GM18505 (cell line): Measurements from ENCODE around the gene E2F3.

Source experiments
- ATAC-seq: cut with Tn5 transposase; IDR thresholded peaks from one replicate; pipeline ENCODE4 v1.9.1; 2021; ENCODE audit not compliant: unreplicated experiment
- POLR2A ChIP-seq: IDR thresholded peaks from 4 replicates; pipeline ENCODE4 v1.6.1; 2011; ENCODE audit warnings: borderline replicate concordance; ENCODE audit not compliant: insufficient read depth, insufficient read length; ENCODE audit errors: extremely low read depth

Gene E2F3

GRCh38 chr6:20377623-20378265 is 23.9 kb upstream of the E2F3 start:
- ATAC-seq, result no peak
- TF ChIP-seq POLR2A, result no peak

GRCh38 chr6:20379231-20379630 is 22.4 kb upstream of the E2F3 start:
- TF ChIP-seq POLR2A, result no peak
- ATAC-seq, result no peak

DNA sequence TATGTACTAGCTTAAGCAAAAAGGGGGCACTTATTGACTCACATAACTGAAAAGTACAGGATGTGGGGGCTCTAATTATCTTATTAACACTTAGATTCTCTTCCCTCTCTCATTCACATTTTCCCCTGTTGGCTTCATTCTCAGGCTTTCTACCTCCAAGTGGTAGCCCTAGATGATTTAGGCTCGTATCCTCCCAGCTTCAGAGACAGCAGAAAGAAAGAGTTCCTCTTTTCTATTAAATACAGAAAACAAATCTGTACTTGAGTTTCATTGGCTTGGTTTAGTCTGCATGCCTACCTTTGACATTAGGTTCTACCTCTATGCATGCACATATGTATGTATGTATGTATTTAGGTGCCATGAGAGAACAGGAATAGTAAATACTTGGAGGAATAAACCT is 15.5 kb upstream of the E2F3 start:
- ATAC-seq, result no peak
- TF ChIP-seq POLR2A, result no peak

GRCh38 chr6:20389066-20389465 is 12.6 kb upstream of the E2F3 start:
- TF ChIP-seq POLR2A, result no peak
- ATAC-seq, result no peak

DNA sequence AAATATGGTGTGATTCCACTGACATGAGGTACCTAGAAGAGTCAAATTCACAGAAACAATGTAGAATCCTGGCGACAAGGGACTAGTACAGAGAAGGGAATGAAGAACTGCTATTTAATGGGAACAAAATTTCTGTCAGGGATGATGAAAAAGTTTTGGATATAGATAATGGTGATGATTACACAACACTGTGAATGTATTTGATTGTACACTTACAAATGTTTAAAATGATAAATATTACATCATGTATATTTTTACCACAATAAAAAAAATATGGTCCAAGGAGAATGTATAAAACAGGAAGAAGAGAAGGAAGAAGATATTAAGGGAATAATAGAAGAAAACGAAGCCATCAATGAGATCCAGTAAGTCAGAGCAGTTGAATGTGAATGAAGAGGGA is 8.4 kb upstream of the E2F3 start:
- no peak for TF ChIP-seq POLR2A
- ATAC-seq, result no peak

DNA sequence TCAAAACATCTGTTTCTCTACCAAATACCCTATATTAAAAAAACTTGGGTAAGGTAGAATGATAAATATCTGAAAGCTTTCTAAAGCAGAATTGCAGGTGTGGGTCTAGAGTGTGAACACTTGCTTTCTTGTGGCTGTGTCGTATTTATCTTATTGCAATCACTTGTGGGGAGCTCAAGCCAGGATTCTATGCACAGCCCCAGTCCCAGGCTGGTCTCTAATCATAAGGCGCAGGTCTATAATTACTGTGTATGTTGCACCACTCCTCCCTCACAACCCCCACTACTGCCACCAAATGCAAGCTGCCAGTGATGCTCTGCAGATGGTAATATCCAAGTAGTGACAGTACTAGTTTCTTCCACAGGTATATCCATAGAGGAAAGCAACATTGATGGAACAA is 2.2 kb upstream of the E2F3 start:
- ATAC-seq, result no peak
- no peak for TF ChIP-seq POLR2A

GRCh38 chr6:20400456-20401204 is 1.0 kb upstream of the E2F3 start:
- no peak for TF ChIP-seq POLR2A
- ATAC-seq, result no peak

DNA sequence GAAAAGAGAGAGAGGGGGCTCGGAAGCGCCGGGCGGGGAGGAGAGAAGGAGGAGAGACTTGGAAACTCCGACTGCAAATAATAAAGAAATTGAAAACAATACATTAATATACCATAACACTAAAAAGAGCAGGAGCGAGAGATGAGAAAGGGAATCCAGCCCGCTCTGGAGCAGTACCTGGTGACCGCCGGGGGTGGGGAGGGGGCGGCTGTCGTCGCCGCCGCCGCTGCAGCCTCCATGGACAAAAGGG is 338 bp downstream of the E2F3 start:
- ATAC-seq, result no peak
- no peak for TF ChIP-seq POLR2A

GRCh38 chr6:20402342-20403069 is 827 bp downstream of the E2F3 start:
- no peak for ATAC-seq
- TF ChIP-seq POLR2A, result peak; percentile 35

GRCh38 chr6:20403070-20403765 is 1.5 kb downstream of the E2F3 start:
- peak; percentile 48 for ATAC-seq

GRCh38 chr6:20403766-20404640 is 2.3 kb downstream of the E2F3 start:
- peak; percentile 4 for ATAC-seq

More at GRCh38 chr6:20403070-20403765, 1.5 kb downstream of the E2F3 start:
- TF ChIP-seq POLR2A, result peak; percentile 69

GRCh38 chr6:20404641-20405032 is 3.0 kb downstream of the E2F3 start:
- TF ChIP-seq POLR2A, result no peak
- peak; percentile 17 for ATAC-seq

More at GRCh38 chr6:20403766-20404640, 2.3 kb downstream of the E2F3 start:
- TF ChIP-seq POLR2A, result no peak
